Suprapubic skin (tissue), 4 donors: Measurements from ENCODE around the gene PTPRM.

Experiments
- CTCF ChIP-seq, 2 donors: fragments of 200-600 bp in 1 of 2; fragments of 450-650 bp in 1 of 2; sonication (generic) in 1 of 2; IDR thresholded peaks; one replicate each; pipeline ENCODE4 v1.5.1; 2016 to 2019; ENCODE audit warnings: antibody characterized with exemption in 2 of 2, mild to moderate bottlenecking in 1 of 2, moderate library complexity in 1 of 2
- POLR2A ChIP-seq, 2 donors: fragments of 450-650 bp; IDR thresholded peaks; one replicate each; pipeline ENCODE4 v1.6.1; 2017; ENCODE audit warnings: antibody characterized with exemption in 2 of 2, mild to moderate bottlenecking in 2 of 2, moderate library complexity in 2 of 2
- POLR2AphosphoS5 ChIP-seq, 3 donors: sonication (generic); formaldehyde crosslinking; IDR thresholded peaks; one replicate each; pipeline ENCODE4 v1.6.1; 2017; ENCODE audit warnings: antibody characterized with exemption in 3 of 3

- no peak for TF ChIP-seq CTCF (IDR thresholded peaks at IDR 0.05)
- no peak for TF ChIP-seq POLR2AphosphoS5 (IDR thresholded peaks at IDR 0.05)
- TF ChIP-seq POLR2A (IDR thresholded peaks at IDR 0.05): no peak
These were observed 41.0 kb downstream of the PTPRM start for GRCh38 chr18:7608174-7608550.
